H4 (cell line): Measurements from ENCODE around the gene F3. TPM values are rescaled to one million over a fixed set of nuclear protein-coding genes. Genes with fewer than 3 reads are reported as not detected.
A peak's percentile ranks its signal among the peaks of the same experiment; 100 is the strongest.

Experiments
- DNase-seq: peaks from one replicate; pipeline ENCODE4 v3.0.0-alpha.2; 2015; ENCODE audit warnings: low spot score
- total RNA-seq: library from RNA; depleted of rRNA; stranded (reverse); fragments of >200 nt; shearing (Covaris generic); gene quantifications from 2 replicates; pipeline ENCODE4 v1.2.3, GENCODE V29; 2014

The F3 gene
- total RNA-seq, 1 experiment from 2014 or later: 43.3 TPM

GRCh38 chr1:94527447-94528031, 14.0 kb downstream of the F3 start:
- no peak for DNase-seq

- no peak for DNase-seq
Measured at GRCh38 chr1:94526152-94526980, 15.2 kb downstream of the F3 start.

GRCh38 chr1:94524531-94524930, 17.0 kb downstream of the F3 start:
- no peak for DNase-seq

GRCh38 chr1:94522304-94522703, 19.3 kb downstream of the F3 start:
- DNase-seq: peak; percentile 56

- no peak for DNase-seq
Measured at GRCh38 chr1:94519351-94519750, 22.2 kb downstream of the F3 start.

- DNase-seq: no peak
Measured at GRCh38 chr1:94515296-94515947, 26.1 kb downstream of the F3 start.

- peak; percentile 23 for DNase-seq
Measured at GRCh38 chr1:94514095-94514727, 27.3 kb downstream of the F3 start.

GRCh38 chr1:94512816-94513215, 28.7 kb downstream of the F3 start:
- DNase-seq: no peak

GRCh38 chr1:94504601-94505000, 37.0 kb downstream of the F3 start:
- DNase-seq: no peak

- DNase-seq: no peak
Measured at GRCh38 chr1:94503153-94503552, 38.4 kb downstream of the F3 start.

GRCh38 chr1:94501935-94502334, 39.6 kb downstream of the F3 start:
- no peak for DNase-seq

GRCh38 chr1:94501426-94501825, 40.1 kb downstream of the F3 start:
- no peak for DNase-seq

GRCh38 chr1:94496076-94496755, 45.3 kb downstream of the F3 start:
- DNase-seq: no peak

GRCh38 chr1:94490556-94490955, 51.0 kb downstream of the F3 start:
- DNase-seq: no peak

- no peak for DNase-seq
Measured at GRCh38 chr1:94486990-94487389, 54.6 kb downstream of the F3 start.

GRCh38 chr1:94481473-94481933, 60.1 kb downstream of the F3 start:
- DNase-seq: peak; percentile 57

- DNase-seq: no peak
Measured at GRCh38 chr1:94479682-94480081, 61.9 kb downstream of the F3 start.
